RWPE1 (cell line): ENCODE results near the gene TEPSIN.
A peak's percentile ranks its signal among the peaks of the same experiment; 100 is the strongest.

Experiments
- CTCF ChIA-PET: fragments of 350-600 bp; sonication (Branson Sonifier 250); formaldehyde crosslinking; extraction: SDS; loops from one replicate; lab custom pipeline; 2021; lab: Yijun Ruan, JAX
- POLR2A ChIA-PET: fragments of 400-600 bp; formaldehyde crosslinking; extraction: SDS; loops from one replicate; lab custom pipeline; 2020; ENCODE audit warnings: antibody characterized with exemption; ENCODE audit not compliant: low non-redundant PET; lab: Yijun Ruan, JAX
- DNase-seq: peaks from one replicate; pipeline ENCODE4 v3.0.0; 2012; ENCODE audit warnings: low spot score
- H3K27ac ChIP-seq: fragments of 450-650 bp; 2 replicates; pipeline ENCODE4 v1.5.1; 2017
- CTCF ChIP-seq: fragments of 450-650 bp; conservative IDR thresholded peaks from 2 replicates; pipeline ENCODE4 v1.5.1; 2017; ENCODE audit warnings: low read depth, mild to moderate bottlenecking

TEPSIN gene

GRCh38 chr17:81239714-81240555, 1.1 kb upstream of the TEPSIN start:
- CTCF ChIA-PET: interaction anchor here (0.6 kb wide), 4 partner anchors 16 to 609 kb away, joined by 3 to 4 read pairs (median 3); no protein-coding TSS in a partner anchor
- H3K27ac ChIP-seq: peak overlapping the region; percentile 92
- no peak for DNase-seq
- POLR2A ChIA-PET: interaction anchor here (1.6 kb wide), 1 partner anchor 17 kb away, joined by 8 read pairs; the partner anchor contains the start of gene CEP131
- no peak for TF ChIP-seq CTCF

GRCh38 chr17:81238490-81238814, 403 bp downstream of the TEPSIN start:
- ChIA-PET CTCF (interaction anchor here (0.9 kb wide), 1 partner anchor 95 kb away, joined by 3 read pairs; no protein-coding TSS in a partner anchor), POLR2A (interaction anchor here (0.6 to 1.6 kb wide), 5 partner anchors 16 to 191 kb away, joined by 3 to 8 read pairs (median 4); partner anchors contain the start of gene CEP131)
- TF ChIP-seq CTCF: no peak
- H3K27ac ChIP-seq: peak overlapping the region; percentile 92
- no peak for DNase-seq

- POLR2A ChIA-PET: interaction anchor here (0.6 to 1.6 kb wide), 3 partner anchors 15 to 192 kb away, joined by 4 to 8 read pairs (median 4); partner anchors contain the start of gene CEP131
- no peak for DNase-seq
- H3K27ac ChIP-seq: peak overlapping the region; percentile 92
- CTCF ChIA-PET: interaction anchor here (0.9 kb wide), 1 partner anchor 95 kb away, joined by 3 read pairs; no protein-coding TSS in a partner anchor
- TF ChIP-seq CTCF: no peak
These were observed 1.0 kb downstream of the TEPSIN start for GRCh38 chr17:81237591-81238489.

GRCh38 chr17:81236784-81237183, 2.1 kb downstream of the TEPSIN start:
- no peak for DNase-seq
- TF ChIP-seq CTCF: no peak
- CTCF ChIA-PET: no interaction called here
- no peak overlapping the region for H3K27ac ChIP-seq
- POLR2A ChIA-PET: no interaction called here

GRCh38 chr17:81235822-81236740, 2.8 kb downstream of the TEPSIN start:
- CTCF ChIA-PET: no interaction called here
- POLR2A ChIA-PET: no interaction called here
- H3K27ac ChIP-seq: peak overlapping the region; percentile 23
- no peak for DNase-seq
- no peak for TF ChIP-seq CTCF
